Stimulated activated CD8-positive, alpha-beta memory T cell treated with anti-CD3 and anti-CD28 coated beads, Interleukin-7, amount 100 ng/mL, for 48 hours (primary cell): Measurements from ENCODE around the gene CLASRP.
"Not testable (repeated sequence)": the region's sequence is repeated elsewhere in the genome, so short reads cannot be mapped to it uniquely, and the experiment has no call there.

Experiments
- DNase-seq, 2 donors: peaks; one replicate each; pipeline ENCODE4 v3.0.0-alpha.2; 2020; ENCODE audit warnings: low read depth in 1 of 2; ENCODE audit errors: extremely low read depth in 1 of 2

Gene CLASRP

DNA sequence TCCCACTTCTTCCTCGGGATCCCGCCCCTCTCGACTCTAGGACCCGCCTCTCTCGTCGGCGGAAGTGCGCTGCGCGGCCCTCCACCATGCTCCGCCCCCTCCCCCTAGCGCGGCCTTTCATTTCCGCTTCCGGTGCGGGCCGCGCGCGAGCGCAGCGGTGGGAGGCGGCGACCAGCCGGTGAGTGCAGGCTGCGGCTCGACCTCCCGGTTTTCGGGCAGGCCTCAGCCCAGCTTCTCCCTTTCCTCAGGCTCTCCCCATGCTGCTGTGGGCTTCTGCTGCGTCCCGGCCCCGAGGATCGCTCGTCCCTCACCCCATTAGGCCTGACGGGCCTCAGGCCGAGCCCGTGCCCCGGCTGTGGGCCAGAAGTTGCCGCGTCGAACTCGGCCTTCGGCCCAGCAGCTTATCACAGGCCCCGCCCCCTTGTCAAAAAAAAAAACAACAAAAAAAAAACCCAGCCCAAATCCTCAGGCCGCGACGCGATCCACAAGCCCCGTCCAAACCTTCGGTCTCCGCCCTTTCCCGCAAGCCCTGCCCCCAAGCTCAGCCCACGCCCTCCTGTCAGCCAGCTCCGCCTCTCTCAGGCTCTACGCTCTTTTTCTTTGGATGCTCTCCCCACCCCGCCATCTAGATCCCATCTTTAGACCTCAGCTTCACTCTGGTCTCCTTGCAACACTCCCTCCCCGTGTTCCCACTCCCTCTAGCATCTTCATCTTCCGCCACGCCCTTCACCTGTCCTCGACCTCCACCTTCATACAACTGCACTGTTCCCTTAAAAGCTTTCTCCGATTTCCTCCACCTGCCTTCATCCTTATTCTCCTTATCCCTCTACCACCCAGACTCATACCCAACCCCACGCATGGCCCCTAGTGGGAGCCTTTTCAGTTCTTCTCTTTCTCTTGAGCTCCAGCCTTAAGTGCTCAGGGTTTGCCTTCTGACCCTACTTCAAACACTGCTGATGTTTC is at the start of gene CLASRP:
CLASRP (plus strand) TSS at position 115 of the 963 bp plus-strand sequence. CDS start 1,168 bp downstream, outside the sequence.
- peak; percentile 75 to 81 for DNase-seq

DNA sequence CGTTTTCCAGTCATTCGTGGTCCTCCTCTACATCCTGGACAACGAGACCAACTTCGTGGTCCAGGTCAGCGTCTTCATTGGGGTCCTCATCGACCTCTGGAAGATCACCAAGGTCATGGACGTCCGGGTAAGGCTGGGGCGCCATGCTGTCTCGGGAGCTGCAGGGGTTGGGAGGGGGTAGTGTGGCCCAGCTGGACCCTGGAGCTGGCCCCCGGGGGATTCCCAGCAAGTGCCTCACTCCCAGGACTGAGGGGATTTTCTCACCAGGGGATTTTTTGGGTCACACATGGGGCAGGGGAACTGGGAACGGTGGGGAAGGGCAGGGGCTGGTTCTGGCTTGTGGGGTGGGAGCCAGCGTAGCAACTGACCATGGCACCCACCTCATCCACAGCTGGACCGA is 48.4 kb upstream of the CLASRP start:
- DNase-seq, result no peak

DNA sequence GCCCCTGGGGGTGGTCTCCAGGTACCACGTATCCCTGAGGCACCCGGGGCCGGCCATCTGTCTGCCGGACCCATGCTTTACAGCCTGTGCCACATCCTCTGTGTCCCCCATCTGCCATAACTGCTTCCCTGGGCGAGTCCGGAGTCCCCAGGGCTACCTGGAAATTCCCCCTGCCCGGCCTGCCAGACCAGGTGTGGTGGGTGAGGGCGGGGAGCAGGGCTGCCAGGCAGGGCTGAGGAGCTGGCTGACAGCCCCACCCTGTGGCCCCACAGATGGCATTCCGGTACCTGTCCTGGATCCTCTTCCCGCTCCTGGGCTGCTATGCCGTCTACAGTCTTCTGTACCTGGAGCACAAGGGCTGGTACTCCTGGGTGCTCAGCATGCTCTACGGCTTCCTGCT is 47.9 kb upstream of the CLASRP start:
- DNase-seq, result no peak

DNA sequence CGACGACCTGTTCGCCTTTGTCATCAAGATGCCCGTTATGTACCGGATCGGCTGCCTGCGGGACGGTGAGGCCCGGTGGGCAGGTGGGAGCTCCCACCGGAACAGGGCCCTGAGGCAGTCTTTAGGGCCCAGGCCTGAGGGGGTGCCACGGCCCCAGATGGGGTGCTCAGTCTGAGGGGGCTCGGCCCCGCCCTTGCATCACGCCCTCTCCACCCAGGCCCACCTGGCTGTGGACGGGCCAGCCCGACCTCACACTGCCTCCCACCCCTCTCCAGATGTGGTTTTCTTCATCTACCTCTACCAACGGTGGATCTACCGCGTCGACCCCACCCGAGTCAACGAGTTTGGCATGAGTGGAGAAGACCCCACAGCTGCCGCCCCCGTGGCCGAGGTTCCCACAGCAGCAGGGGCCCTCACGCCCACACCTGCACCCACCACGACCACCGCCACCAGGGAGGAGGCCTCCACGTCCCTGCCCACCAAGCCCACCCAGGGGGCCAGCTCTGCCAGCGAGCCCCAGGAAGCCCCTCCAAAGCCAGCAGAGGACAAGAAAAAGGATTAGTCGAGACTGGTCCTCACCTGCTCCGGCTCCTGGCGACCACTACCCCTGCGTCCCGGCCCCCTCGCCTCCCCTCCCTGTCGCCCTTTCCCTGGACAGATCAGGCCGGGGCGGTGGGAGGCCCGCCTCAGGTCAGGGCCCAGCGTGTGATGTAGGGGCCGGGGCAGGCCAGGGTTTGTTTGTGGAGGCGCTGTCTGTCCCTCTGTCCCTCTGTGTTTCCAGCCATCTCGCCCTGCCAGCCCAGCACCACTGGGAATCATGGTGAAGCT is 46.3 kb upstream of the CLASRP start:
- no peak for DNase-seq

GRCh38 chr19:44993526-44993925 is 45.3 kb upstream of the CLASRP start:
- no peak for DNase-seq

- no peak for DNase-seq
Measured at GRCh38 chr19:44993926-44994537, 44.8 kb upstream of the CLASRP start.

GRCh38 chr19:44998025-44998424 is 40.8 kb upstream of the CLASRP start:
- no peak for DNase-seq

- DNase-seq, result not testable (repeated sequence)
Measured at GRCh38 chr19:44999131-44999925, 39.5 kb upstream of the CLASRP start.

GRCh38 chr19:45000665-45001064 is 38.2 kb upstream of the CLASRP start:
- DNase-seq, result not testable (repeated sequence)

DNA sequence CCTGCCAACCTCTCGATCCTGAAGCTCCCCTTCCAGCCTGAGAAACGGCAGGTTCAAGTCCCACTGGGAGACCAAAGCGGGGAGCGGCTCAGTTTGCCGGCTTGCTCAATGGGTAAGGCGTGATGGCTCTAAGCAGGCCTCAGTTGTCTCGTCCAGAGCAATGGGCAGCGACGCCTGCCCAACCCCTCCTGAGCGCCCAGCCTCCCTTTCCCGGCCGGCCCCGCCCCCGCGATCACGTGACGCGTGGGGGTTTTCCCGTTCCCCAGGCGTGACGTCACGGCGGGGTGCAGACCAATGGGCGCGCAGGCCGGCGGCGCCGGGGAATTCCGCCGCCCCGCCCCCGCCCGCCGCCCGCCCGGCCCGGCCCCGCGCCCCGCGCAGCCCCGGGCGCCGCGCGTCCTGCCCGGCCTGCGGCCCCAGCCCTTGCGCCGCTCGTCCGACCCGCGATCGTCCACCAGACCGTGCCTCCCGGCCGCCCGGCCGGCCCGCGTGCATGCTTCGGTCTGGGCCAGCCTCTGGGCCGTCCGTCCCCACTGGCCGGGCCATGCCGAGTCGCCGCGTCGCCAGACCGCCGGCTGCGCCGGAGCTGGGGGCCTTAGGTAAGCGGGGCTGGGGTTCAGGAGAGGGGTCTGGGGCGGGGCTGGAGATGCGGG is 37.6 kb upstream of the CLASRP start, which contains the start of gene RELB:
RELB (plus strand) TSS at position 378 of the 653 bp plus-strand sequence; CDS start at position 494, 116 bp downstream.
- DNase-seq, result peak; percentile 87 to 89

DNA sequence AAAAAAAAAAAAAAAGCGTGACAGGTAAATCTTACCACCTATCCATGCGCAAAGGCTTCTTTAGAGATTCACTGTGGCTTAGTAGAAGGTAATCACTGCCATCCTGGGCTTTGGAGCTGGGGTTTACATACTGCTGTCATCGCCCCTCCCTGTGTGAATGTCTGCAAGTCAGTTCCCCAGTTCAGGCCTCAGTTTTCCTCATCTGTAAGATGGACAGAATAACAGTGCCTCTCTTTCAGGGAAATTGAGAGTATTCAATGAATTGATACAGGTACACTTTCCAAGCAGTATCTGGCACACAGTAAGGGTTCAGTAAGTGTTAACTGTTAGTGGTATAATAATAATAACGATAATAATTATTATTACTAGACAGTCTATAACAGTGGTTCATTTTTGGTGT is 35.4 kb upstream of the CLASRP start:
- no peak for DNase-seq

- no peak for DNase-seq
Measured at GRCh38 chr19:45005787-45006186, 33.1 kb upstream of the CLASRP start.

GRCh38 chr19:45008552-45008951 is 30.3 kb upstream of the CLASRP start:
- no peak for DNase-seq

DNA sequence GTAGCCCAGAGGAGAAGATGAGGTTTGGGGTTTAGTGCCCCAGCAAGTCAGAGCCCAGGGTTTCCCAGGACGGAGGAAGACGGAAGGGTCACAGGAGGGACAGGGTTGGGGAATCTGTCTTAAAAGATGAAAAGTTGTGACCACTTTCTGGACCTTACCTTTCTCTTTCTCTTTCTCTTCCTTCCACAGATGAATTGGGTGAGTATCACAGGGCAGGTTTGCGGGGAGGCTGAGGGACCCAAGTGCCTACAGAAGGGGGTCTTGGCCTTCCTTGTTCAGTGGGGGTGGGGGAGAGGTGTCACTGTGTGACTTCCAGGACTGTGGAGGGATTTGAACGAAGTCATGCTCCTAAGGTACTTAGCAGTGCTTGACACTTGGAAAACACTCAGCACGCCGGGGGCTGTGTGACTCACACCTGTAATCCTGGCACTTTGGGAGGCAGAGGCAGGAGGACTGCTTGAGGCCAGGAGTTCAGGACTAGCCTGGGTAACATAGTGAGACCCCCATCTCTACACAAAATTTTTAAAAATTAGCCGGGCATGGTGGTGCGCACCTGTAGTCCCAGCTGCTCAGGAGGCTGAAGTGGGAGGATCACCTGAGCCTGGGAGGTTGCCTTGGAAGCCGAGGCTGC is 29.1 kb upstream of the CLASRP start:
- no peak for DNase-seq

DNA sequence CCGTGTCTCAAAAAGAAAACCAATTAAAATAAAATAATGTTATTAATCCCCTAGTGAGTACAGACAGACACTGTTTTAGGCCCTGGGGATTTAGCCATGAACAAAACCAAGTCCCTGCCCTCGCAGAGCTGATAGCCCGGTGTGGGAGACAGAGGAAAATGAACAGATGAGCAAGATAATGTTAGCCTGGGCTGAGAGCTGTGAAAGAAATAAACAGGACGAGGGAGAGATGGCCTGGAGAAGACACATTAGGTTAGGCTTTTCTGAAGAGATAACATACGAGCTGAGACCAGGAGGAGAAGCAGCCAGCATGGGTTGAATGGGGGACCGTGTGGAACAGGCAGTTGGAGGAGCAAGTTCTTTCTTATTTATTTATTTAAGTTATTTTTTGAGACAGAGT is 28.5 kb upstream of the CLASRP start:
- DNase-seq, result no peak

DNA sequence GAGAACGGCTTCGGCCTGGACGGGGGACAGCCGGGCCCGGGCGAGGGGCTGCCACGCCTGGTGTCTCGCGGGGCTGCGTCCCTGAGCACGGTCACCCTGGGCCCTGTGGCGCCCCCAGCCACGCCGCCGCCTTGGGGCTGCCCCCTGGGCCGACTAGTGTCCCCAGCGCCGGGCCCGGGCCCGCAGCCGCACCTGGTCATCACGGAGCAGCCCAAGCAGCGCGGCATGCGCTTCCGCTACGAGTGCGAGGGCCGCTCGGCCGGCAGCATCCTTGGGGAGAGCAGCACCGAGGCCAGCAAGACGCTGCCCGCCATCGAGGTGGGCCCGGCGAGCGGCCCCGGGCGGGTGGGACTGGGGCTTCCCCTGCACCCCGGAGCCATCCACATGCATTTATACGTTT is 26.9 kb upstream of the CLASRP start:
- DNase-seq, result no peak

- DNase-seq, result peak; percentile 39 to 51
Measured at GRCh38 chr19:45016388-45017314, 22.2 kb upstream of the CLASRP start.

GRCh38 chr19:45019187-45019586 is 19.7 kb upstream of the CLASRP start:
- no peak for DNase-seq
